WTC11 (cell line): Measurements from ENCODE around the gene ABCA13. TPM values are rescaled to one million over a fixed set of nuclear protein-coding genes. Genes with fewer than 3 reads are reported as not detected.

Source experiments
- ATAC-seq: fragments of 200-7000 bp; cut with Tn5 transposase; 2 replicates; pipeline ENCODE4 v1.10.0; 2021; ENCODE audit warnings: mild to moderate bottlenecking, moderate library complexity
- CTCF ChIA-PET: fragments of 300-600 bp; sonication (Branson Sonifier 250); formaldehyde crosslinking; loops from one replicate; lab custom pipeline; 2021; ENCODE audit warnings: antibody characterized with exemption; lab: Charles Lee
- POLR2A ChIA-PET: fragments of 350-600 bp; sonication (Branson Sonifier 250); formaldehyde crosslinking; loops from one replicate; lab custom pipeline; 2021; ENCODE audit warnings: antibody characterized with exemption; lab: Charles Lee
- DNase-seq: peaks from one replicate; pipeline ENCODE4 v3.0.0; 2021; ENCODE audit warnings: low spot score
- H3K27ac Mint-ChIP-seq: 2 replicates; pipeline ENCODE4 v1.8.0; 2021; ENCODE audit warnings: mixed read lengths
- H3K27me3 Mint-ChIP-seq: 2 replicates; pipeline ENCODE4 v1.8.0; 2021; ENCODE audit warnings: low read depth, mild to moderate bottlenecking, moderate library complexity, mixed read lengths
- H3K36me3 Mint-ChIP-seq: 2 replicates; pipeline ENCODE4 v1.8.0; 2021; ENCODE audit warnings: mixed read lengths
- H3K4me1 Mint-ChIP-seq: 2 replicates; pipeline ENCODE4 v1.8.0; 2022; ENCODE audit warnings: mixed read lengths
- H3K4me3 Mint-ChIP-seq: 2 replicates; pipeline ENCODE4 v1.8.0; 2021; ENCODE audit warnings: mild to moderate bottlenecking, moderate library complexity, mixed read lengths
- H3K9me3 Mint-ChIP-seq: 2 replicates; pipeline ENCODE4 v1.8.0; 2021; ENCODE audit warnings: mixed read lengths
- AR ChIP-seq: fragments of 250-450 bp; sonication (Bioruptor Pico); IDR thresholded peaks from 2 replicates; pipeline ENCODE4 v1.9.0; 2021; ENCODE audit warnings: mild to moderate bottlenecking
- ATF6 ChIP-seq: sonication (generic); formaldehyde crosslinking; IDR thresholded peaks from 2 replicates; pipeline ENCODE4 v1.8.1; 2023; ENCODE audit warnings: mild to moderate bottlenecking, missing genetic modification reagents
- E2F1 ChIP-seq: sonication (generic); formaldehyde crosslinking; IDR thresholded peaks from 2 replicates; pipeline ENCODE4 v1.8.0; 2022; ENCODE audit warnings: mild to moderate bottlenecking, missing genetic modification reagents
- E2F5 ChIP-seq: sonication (generic); formaldehyde crosslinking; IDR thresholded peaks from 2 replicates; pipeline ENCODE4 v1.8.1; 2022; ENCODE audit warnings: mild to moderate bottlenecking, moderate library complexity, missing genetic modification reagents
- FOXK1 ChIP-seq: sonication (generic); formaldehyde crosslinking; IDR thresholded peaks from 2 replicates; pipeline ENCODE4 v1.8.0; 2022; ENCODE audit warnings: mild to moderate bottlenecking, moderate library complexity, missing genetic modification reagents
- FOXP1 ChIP-seq: sonication (generic); formaldehyde crosslinking; IDR thresholded peaks from 2 replicates; pipeline ENCODE4 v1.8.0; 2022; ENCODE audit warnings: missing genetic modification reagents, mild to moderate bottlenecking, moderate library complexity, borderline replicate concordance
- GRHL2 ChIP-seq: fragments of 250-450 bp; sonication (Bioruptor Pico); IDR thresholded peaks from 2 replicates; pipeline ENCODE4 v1.8.0; 2022; ENCODE audit warnings: mild to moderate bottlenecking, moderate library complexity; ENCODE audit not compliant: insufficient replicate concordance, severe bottlenecking
- IRF2 ChIP-seq: sonication (generic); formaldehyde crosslinking; IDR thresholded peaks from 2 replicates; pipeline ENCODE4 v1.8.0; 2022; ENCODE audit warnings: low read depth, missing genetic modification reagents, borderline replicate concordance
- JUN ChIP-seq: sonication (generic); formaldehyde crosslinking; IDR thresholded peaks from 2 replicates; pipeline ENCODE4 v1.8.0; 2023; ENCODE audit warnings: mild to moderate bottlenecking, missing genetic modification reagents
- MAX ChIP-seq: sonication (generic); formaldehyde crosslinking; IDR thresholded peaks from 2 replicates; pipeline ENCODE4 v1.8.0; 2022; ENCODE audit warnings: mild to moderate bottlenecking, missing genetic modification reagents
- MXD4 ChIP-seq: fragments of 250-450 bp; sonication (Bioruptor Pico); IDR thresholded peaks from 2 replicates; pipeline ENCODE4 v1.8.0; 2021; ENCODE audit warnings: mild to moderate bottlenecking, moderate library complexity, borderline replicate concordance
- NFATC4 ChIP-seq: fragments of 250-450 bp; sonication (Bioruptor Pico); IDR thresholded peaks from 2 replicates; pipeline ENCODE4 v1.9.0; 2021; ENCODE audit warnings: mild to moderate bottlenecking
- NFYB ChIP-seq: sonication (generic); formaldehyde crosslinking; conservative IDR thresholded peaks from 2 replicates; pipeline ENCODE4 v1.8.0; 2022; ENCODE audit warnings: low read depth, missing genetic modification reagents
- NR2C2 ChIP-seq: sonication (generic); formaldehyde crosslinking; IDR thresholded peaks from 2 replicates; pipeline ENCODE4 v1.8.0; 2022; ENCODE audit warnings: mild to moderate bottlenecking, missing genetic modification reagents
- PRRX2 ChIP-seq: fragments of 250-450 bp; sonication (Bioruptor Pico); IDR thresholded peaks from 2 replicates; pipeline ENCODE4 v1.8.0; 2021; ENCODE audit warnings: mild to moderate bottlenecking
- STAT6 ChIP-seq: sonication (generic); formaldehyde crosslinking; conservative IDR thresholded peaks from 2 replicates; pipeline ENCODE4 v1.8.1; 2023; ENCODE audit warnings: mild to moderate bottlenecking, low read depth, missing genetic modification reagents, moderate library complexity
- TEAD1 ChIP-seq: sonication (generic); formaldehyde crosslinking; IDR thresholded peaks from 2 replicates; pipeline ENCODE4 v1.8.0; 2022; ENCODE audit warnings: mild to moderate bottlenecking, missing genetic modification reagents
- TEAD4 ChIP-seq: sonication (generic); formaldehyde crosslinking; IDR thresholded peaks from 2 replicates; pipeline ENCODE4 v1.8.0; 2022; ENCODE audit warnings: mild to moderate bottlenecking, missing genetic modification reagents
- TP53 ChIP-seq: sonication (generic); formaldehyde crosslinking; IDR thresholded peaks from 2 replicates; pipeline ENCODE4 v1.8.1; 2023; ENCODE audit warnings: mild to moderate bottlenecking, missing genetic modification reagents
- USF2 ChIP-seq: sonication (generic); formaldehyde crosslinking; IDR thresholded peaks from 2 replicates; pipeline ENCODE4 v1.8.1; 2023; ENCODE audit warnings: mild to moderate bottlenecking, missing genetic modification reagents, moderate library complexity
- ZNF121 ChIP-seq: sonication (generic); formaldehyde crosslinking; IDR thresholded peaks from 2 replicates; pipeline ENCODE4 v1.8.0; 2023; ENCODE audit warnings: missing genetic modification reagents
- ZNF219 ChIP-seq: sonication (generic); formaldehyde crosslinking; IDR thresholded peaks from 2 replicates; pipeline ENCODE4 v1.8.0; 2023; ENCODE audit warnings: missing genetic modification reagents, mild to moderate bottlenecking, borderline replicate concordance
- ZNF232 ChIP-seq: sonication (generic); formaldehyde crosslinking; IDR thresholded peaks from 2 replicates; pipeline ENCODE4 v1.8.0; 2022; ENCODE audit warnings: mild to moderate bottlenecking, missing genetic modification reagents
- ZNF423 ChIP-seq: fragments of 250-450 bp; sonication (Bioruptor Pico); IDR thresholded peaks from 2 replicates; pipeline ENCODE4 v2.1.2; 2022; ENCODE audit warnings: mild to moderate bottlenecking, moderate library complexity
- total RNA-seq: library from RNA; stranded (reverse); gene quantifications from 3 replicates; pipeline ENCODE4 v1.2.3, GENCODE V29; 2021

The ABCA13 gene
- total RNA-seq, 1 experiment from 2014 or later: 0.04 TPM

- CTCF ChIA-PET: no interaction called here
- DNase-seq (no peak), ATAC-seq (no peak)
- no peaks in the 10 kb centered on the region for H3K4me1 Mint-ChIP-seq
- H3K4me3 Mint-ChIP-seq: no peak overlapping the region
- no peaks in the 10 kb centered on the region; the same call in 1 of the 2 replicates for H3K27me3 Mint-ChIP-seq
- POLR2A ChIA-PET: no interaction called here
- H3K9me3 Mint-ChIP-seq: no peaks in the 10 kb centered on the region
- no peak overlapping the region for H3K27ac Mint-ChIP-seq
- no peaks in the 10 kb centered on the region for H3K36me3 Mint-ChIP-seq
- TF ChIP-seq ZNF232 (no peak), MXD4 (no peak), ZNF423 (CRISPR knock-in tag) (no peak), AR (no peak), MAX (CRISPR knock-in tag) (no peak), TEAD4 (no peak), NFATC4 (CRISPR knock-in tag) (no peak), USF2 (CRISPR knock-in tag) (no peak), ATF6 (CRISPR knock-in tag) (no peak), PRRX2 (CRISPR knock-in tag) (no peak)
- TF ChIP-seq, all 79 proteins: peak for 0
Observed at GRCh38 chr7:48280100-48280499, 108.8 kb downstream of the ABCA13 start.

- Mint-ChIP-seq H3K4me3 (no peak overlapping the region), H3K9me3 (no peaks in the 10 kb centered on the region), H3K27ac (no peak overlapping the region), H3K36me3 (no peaks in the 10 kb centered on the region), H3K27me3 (no peaks in the 10 kb centered on the region; the same call in 1 of the 2 replicates), H3K4me1 (no peaks in the 10 kb centered on the region)
- TF ChIP-seq TP53 (no peak), E2F1 (CRISPR knock-in tag) (no peak), NR2C2 (CRISPR knock-in tag) (no peak), STAT6 (CRISPR knock-in tag) (no peak)
- POLR2A ChIA-PET: no interaction called here
- DNase-seq (no peak), ATAC-seq (no peak)
- CTCF ChIA-PET: no interaction called here
Observed at GRCh38 chr7:48285373-48285772, 114.1 kb downstream of the ABCA13 start.

GRCh38 chr7:48286836-48287235 is 115.6 kb downstream of the ABCA13 start:
- DNase-seq (no peak), ATAC-seq (no peak)
- ChIA-PET CTCF (no interaction called here), POLR2A (no interaction called here)
- Mint-ChIP-seq H3K9me3 (no peaks in the 10 kb centered on the region), H3K27me3 (no peaks in the 10 kb centered on the region), H3K27ac (no peak overlapping the region), H3K36me3 (no peaks in the 10 kb centered on the region), H3K4me3 (no peak overlapping the region), H3K4me1 (no peaks in the 10 kb centered on the region)
- TF ChIP-seq E2F5 (CRISPR knock-in tag) (no peak), NFYB (no peak), GRHL2 (no peak), FOXK1 (CRISPR knock-in tag) (no peak), FOXP1 (CRISPR knock-in tag) (no peak), ZNF219 (no peak), ZNF121 (no peak), IRF2 (CRISPR knock-in tag) (no peak), JUN (CRISPR knock-in tag) (no peak), TEAD1 (CRISPR knock-in tag) (no peak)
